ENCODE data around the gene OR2AG1. TPM values are rescaled to one million over a fixed set of nuclear protein-coding genes. Genes with fewer than 3 reads are reported as not detected.

The OR2AG1 gene
- under 1 TPM; 0.03 to 0.05 (median 0.05) TPM for polyA plus RNA-seq (ENCODE audit: insufficient read depth in 1 of 5, insufficient read length in 5 of 5, low replicate concordance in 1 of 5)
- long read RNA-seq, donor 1: 0 reads
- long read RNA-seq, donor 2: 0 reads
- long read RNA-seq, donor 3: 0 reads
- long read RNA-seq, donor 4: 0 reads
- long read RNA-seq, donor 5: 0 reads
- long read RNA-seq, donor 6: 0 reads
- long read RNA-seq, donor 7: 0 reads
- long read RNA-seq, donor 8: 0 reads

- no peak for DNase-seq
Observed at GRCh38 chr11:6782720-6783119, at the start of gene OR2AG1. Gene OR2AG1 (plus strand): TSS chr11:6783020. CDS start chr11:6785038, 2,018 bp downstream.

GRCh38 chr11:6733326-6734275 is 49.2 kb upstream of the OR2AG1 start:
- no peak for DNase-seq

GRCh38 chr11:6734616-6735015 is 48.2 kb upstream of the OR2AG1 start:
- DNase-seq: no peak

- DNase-seq: no peak
Observed at GRCh38 chr11:6735306-6735705, 47.5 kb upstream of the OR2AG1 start.

- no peak for DNase-seq
Observed at GRCh38 chr11:6736495-6737121, 46.2 kb upstream of the OR2AG1 start.

- DNase-seq: peak in 1 of 2 donors; percentile 13
Observed at GRCh38 chr11:6737872-6738466, 44.9 kb upstream of the OR2AG1 start.

GRCh38 chr11:6738590-6738989 is 44.2 kb upstream of the OR2AG1 start:
- DNase-seq: no peak

GRCh38 chr11:6742260-6742659 is 40.6 kb upstream of the OR2AG1 start:
- no peak for DNase-seq

- no peak for DNase-seq
Observed at GRCh38 chr11:6745018-6745417, 37.8 kb upstream of the OR2AG1 start.

GRCh38 chr11:6745465-6746015 is 37.3 kb upstream of the OR2AG1 start:
- no peak for DNase-seq

GRCh38 chr11:6746086-6746618 is 36.7 kb upstream of the OR2AG1 start:
- DNase-seq: peak in 1 of 2 donors; percentile 5

- DNase-seq: no peak
Observed at GRCh38 chr11:6746626-6747025, 36.2 kb upstream of the OR2AG1 start.

GRCh38 chr11:6747097-6747668 is 35.6 kb upstream of the OR2AG1 start:
- no peak for DNase-seq

- DNase-seq: peak in 1 of 2 donors; percentile 21
Observed at GRCh38 chr11:6755303-6755952, 27.4 kb upstream of the OR2AG1 start.

GRCh38 chr11:6755953-6756347 is 26.9 kb upstream of the OR2AG1 start:
- DNase-seq: no peak

GRCh38 chr11:6757373-6757967 is 25.4 kb upstream of the OR2AG1 start:
- peak; percentile 19 to 43 for DNase-seq

- no peak for DNase-seq
Observed at GRCh38 chr11:6771926-6772893, 10.6 kb upstream of the OR2AG1 start, which contains the start of gene OR2AG2. Gene OR2AG2 (minus strand): TSS chr11:6771976. CDS start chr11:6768957, 3,019 bp downstream.

GRCh38 chr11:6778518-6778917 is 4.3 kb upstream of the OR2AG1 start:
- no peak for DNase-seq

- no peak for DNase-seq
Observed at GRCh38 chr11:6780829-6781228, 2.0 kb upstream of the OR2AG1 start.
